GM18861 (cell line): Measurements from ENCODE around the gene CCDC93.

Experiments
- ATAC-seq: cut with Tn5 transposase; IDR thresholded peaks from one replicate; pipeline ENCODE4 v1.9.1; 2021; ENCODE audit not compliant: unreplicated experiment

CCDC93 gene

GRCh38 chr2:117918608-117919007 lies 95.3 kb downstream of the CCDC93 start:
- ATAC-seq = no peak

- ATAC-seq = no peak
Measured at GRCh38 chr2:117917223-117917917, 96.5 kb downstream of the CCDC93 start.

GRCh38 chr2:117902933-117903332 lies 110.9 kb downstream of the CCDC93 start:
- ATAC-seq = no peak

- ATAC-seq = no peak
Measured at GRCh38 chr2:117888897-117889296, 125.0 kb downstream of the CCDC93 start.

GRCh38 chr2:117885308-117885707 lies 128.6 kb downstream of the CCDC93 start:
- no peak for ATAC-seq

GRCh38 chr2:117879003-117879402 lies 134.9 kb downstream of the CCDC93 start:
- no peak for ATAC-seq

GRCh38 chr2:117875786-117876185 lies 138.1 kb downstream of the CCDC93 start:
- ATAC-seq = no peak
